HCT116 (cell line): ENCODE results near the gene ZNF236. TPM values are rescaled to one million over a fixed set of nuclear protein-coding genes. Genes with fewer than 3 reads are reported as not detected.

Experiments used
- ATAC-seq: fragments of 200-7000 bp; cut with Tn5 transposase; 2 replicates; pipeline ENCODE4 v1.9.1; 2020; ENCODE audit warnings: mild to moderate bottlenecking, moderate library complexity
- BruUV-seq: library from RNA; stranded (reverse); fragments of 400-500 nt; replicated peaks from 2 replicates; lab custom pipeline; 2021; lab: Mats Ljungman, UMichigan
- CTCF ChIA-PET: fragments of 300-600 bp; sonication (Branson Sonifier 250); formaldehyde crosslinking; loops from one replicate; lab custom pipeline; 2021; ENCODE audit warnings: antibody characterized with exemption; lab: Charles Lee
- POLR2A ChIA-PET: fragments of 300-600, 350-600 bp; sonication (Branson Sonifier 250); formaldehyde crosslinking; loops from one replicate; lab custom pipeline; 2021; ENCODE audit warnings: antibody characterized with exemption; lab: Charles Lee
- RAD21 ChIA-PET, 2 experiments: fragments of 300-600 bp; sonication (Branson Sonifier 250); formaldehyde crosslinking; loops; one replicate each; lab custom pipeline; 2023; ENCODE audit warnings: low total read pairs in 2 of 2; ENCODE audit not compliant: uncharacterized antibody in 2 of 2, unreplicated experiment in 2 of 2, low non-redundant PET in 1 of 2; lab: Charles Lee
- DNase-seq: peaks from one replicate; pipeline ENCODE4 v3.0.0-alpha.2; 2010; ENCODE audit warnings: low read depth, low spot score
- H2AFZ ChIP-seq: fragments of 200-600 bp; shearing (Covaris generic), sonication (generic); 2 replicates; pipeline ENCODE4 v1.6.1; 2017; ENCODE audit warnings: low read depth, mixed run types, mixed read lengths, antibody characterized with exemption, low read length; ENCODE audit not compliant: poor library complexity, severe bottlenecking
- H3K27ac ChIP-seq: 2 replicates; pipeline ENCODE4 v1.5.1; 2012; ENCODE audit warnings: low read depth, low read length
- H3K27me3 ChIP-seq: fragments of 200-600 bp; sonication (generic); 2 replicates; pipeline ENCODE4 v1.6.1; 2016; ENCODE audit warnings: mixed run types, low read length, mixed read lengths; ENCODE audit not compliant: insufficient read depth
- H3K36me3 ChIP-seq, 2 experiments: fragments of 200-500 bp in 1 of 2; fragments of 200-600 bp in 1 of 2; sonication (Bioruptor generic) in 1 of 2; sonication (generic) in 1 of 2; 2 replicates each; pipeline versions ENCODE4 v1.5.1 to v1.6.1; 2014 to 2016; ENCODE audit warnings: low read length in 2 of 2, inconsistent platforms in 1 of 2, mixed read lengths in 1 of 2, mixed run types in 1 of 2; ENCODE audit not compliant: insufficient read depth in 2 of 2, control insufficient read depth in 1 of 2
- H3K4me1 ChIP-seq, 2 experiments: fragments of 200-600 bp in 1 of 2; sonication (generic) in 1 of 2; 2 replicates each; pipeline versions ENCODE4 v1.5.1 to v1.6.1; 2012 to 2017; ENCODE audit warnings: low read length in 2 of 2, inconsistent platforms in 1 of 2, mild to moderate bottlenecking in 1 of 2, mixed read lengths in 1 of 2, mixed run types in 1 of 2, moderate library complexity in 1 of 2; ENCODE audit not compliant: insufficient read depth in 2 of 2, control insufficient read depth in 1 of 2
- H3K4me2 ChIP-seq: fragments of 200-600 bp; sonication (generic); 2 replicates; pipeline ENCODE4 v1.6.1; 2017; ENCODE audit warnings: mixed run types, low read length, mixed read lengths
- H3K4me3 ChIP-seq, 2 experiments: fragments of 200-600 bp in 1 of 2; sonication (generic) in 1 of 2; replicated peaks in 1 of 2; 2 replicates each; pipeline ENCODE4 v1.5.1; 2011 to 2016; ENCODE audit warnings: low read length in 2 of 2, control low read depth in 1 of 2, low read depth in 1 of 2, mild to moderate bottlenecking in 1 of 2, mixed read lengths in 1 of 2, mixed run types in 1 of 2
- H3K79me2 ChIP-seq: fragments of 200-600 bp; sonication (generic); 2 replicates; pipeline ENCODE4 v1.6.1; 2017; ENCODE audit warnings: mild to moderate bottlenecking, mixed run types, low read length, moderate library complexity, mixed read lengths; ENCODE audit not compliant: insufficient read depth
- H3K9ac ChIP-seq: fragments of 200-600 bp; sonication (generic); 2 replicates; pipeline ENCODE4 v1.6.1; 2016; ENCODE audit warnings: low read length, mixed read lengths
- H3K9me2 ChIP-seq: fragments of 200-600 bp; sonication (generic), shearing (Covaris generic); 2 replicates; pipeline ENCODE4 v1.6.1; 2017; ENCODE audit warnings: mixed run types, mild to moderate bottlenecking, moderate library complexity; ENCODE audit not compliant: insufficient read depth
- H3K9me3 ChIP-seq, 2 experiments: fragments of 200-500 bp in 1 of 2; fragments of 200-600 bp in 1 of 2; sonication (Bioruptor generic) in 1 of 2; sonication (generic) in 1 of 2; 2 replicates each; pipeline ENCODE4 v1.6.1; 2014 to 2017; ENCODE audit warnings: low read length in 2 of 2, mixed read lengths in 2 of 2, inconsistent platforms in 1 of 2, low read depth in 1 of 2, mild to moderate bottlenecking in 1 of 2, mixed run types in 1 of 2, moderate library complexity in 1 of 2; ENCODE audit not compliant: control insufficient read depth in 1 of 2, insufficient read depth in 1 of 2
- H4K20me1 ChIP-seq: fragments of 200-600 bp; sonication (generic), shearing (Covaris generic); 2 replicates; pipeline ENCODE4 v1.6.1; 2017; ENCODE audit warnings: mixed run types, mild to moderate bottlenecking, moderate library complexity; ENCODE audit not compliant: insufficient read depth
- CBX3 ChIP-seq: IDR thresholded peaks from 2 replicates; pipeline ENCODE4 v1.6.1; 2012; ENCODE audit warnings: low read depth
- CEBPB ChIP-seq: IDR thresholded peaks from 2 replicates; pipeline ENCODE4 v1.6.1; 2012; ENCODE audit warnings: low read depth
- CTCF ChIP-seq, 3 experiments: fragments of 200-600 bp in 1 of 3; sonication (generic) in 1 of 3; IDR thresholded peaks in 2 of 3; conservative IDR thresholded peaks in 1 of 3; 2 replicates each; pipeline ENCODE4 v1.5.1; 2012 to 2017; ENCODE audit warnings: low read depth in 2 of 3, low read length in 2 of 3, antibody characterized with exemption in 1 of 3, borderline replicate concordance in 1 of 3, control low read depth in 1 of 3, mild to moderate bottlenecking in 1 of 3, mixed read lengths in 1 of 3, mixed run types in 1 of 3, moderate library complexity in 1 of 3; ENCODE audit not compliant: insufficient read depth in 1 of 3
- EGR1 ChIP-seq: IDR thresholded peaks from 2 replicates; pipeline ENCODE4 v1.6.1; 2012; ENCODE audit warnings: low read depth
- ELF1 ChIP-seq: IDR thresholded peaks from 2 replicates; pipeline ENCODE4 v1.6.1; 2012; ENCODE audit warnings: low read depth, borderline replicate concordance
- EZH2 ChIP-seq: fragments of 200-600 bp; sonication (generic); IDR thresholded peaks from 2 replicates; pipeline ENCODE4 v1.6.1; 2017; ENCODE audit warnings: antibody characterized with exemption, mixed run types
- EZH2phosphoT487 ChIP-seq: fragments of 200-600 bp; IDR thresholded peaks from 2 replicates; pipeline ENCODE4 v1.6.1; 2018; ENCODE audit warnings: antibody characterized with exemption, borderline replicate concordance
- FOSL1 ChIP-seq: IDR thresholded peaks from 2 replicates; pipeline ENCODE4 v1.6.1; 2012; ENCODE audit warnings: low read depth
- JUND ChIP-seq: IDR thresholded peaks from 2 replicates; pipeline ENCODE4 v1.6.1; 2012
- POLR2A ChIP-seq: IDR thresholded peaks from 2 replicates; pipeline ENCODE4 v1.7.0; 2011; ENCODE audit warnings: borderline replicate concordance; ENCODE audit not compliant: insufficient read depth, insufficient read length; ENCODE audit errors: extremely low read depth
- POLR2AphosphoS5 ChIP-seq: IDR thresholded peaks from 2 replicates; pipeline ENCODE4 v1.6.1; 2011; ENCODE audit warnings: mild to moderate bottlenecking, low read depth, low read length, moderate library complexity
- RAD21 ChIP-seq: IDR thresholded peaks from 2 replicates; pipeline ENCODE4 v1.6.1; 2012; ENCODE audit warnings: low read depth, mild to moderate bottlenecking
- SIN3A ChIP-seq: IDR thresholded peaks from 2 replicates; pipeline ENCODE4 v1.6.1; 2012; ENCODE audit warnings: low read depth
- SP1 ChIP-seq: IDR thresholded peaks from 2 replicates; pipeline ENCODE4 v1.6.1; 2012; ENCODE audit warnings: low read depth
- TCF7L2 ChIP-seq: IDR thresholded peaks from 2 replicates; pipeline ENCODE4 v1.7.0; 2011; ENCODE audit warnings: borderline replicate concordance, inconsistent platforms; ENCODE audit not compliant: insufficient read depth, insufficient read length; ENCODE audit errors: extremely low read depth
- YY1 ChIP-seq: IDR thresholded peaks from 2 replicates; pipeline ENCODE4 v1.6.1; 2011; ENCODE audit warnings: low read length, low read depth, moderate library complexity, mild to moderate bottlenecking; ENCODE audit not compliant: insufficient replicate concordance; ENCODE audit errors: extremely low read depth
- ZFX ChIP-seq: fragments of 450-650 bp; IDR thresholded peaks from 2 replicates; pipeline ENCODE4 v1.6.1; 2017
- intact Hi-C: fragments of 100-400 bp; cut with micrococcal nuclease; formaldehyde crosslinking; loops from 2 replicates; pipeline ENCODE4 v1.10.0; 2022
- total RNA-seq: library from RNA; stranded (reverse); gene quantifications from one replicate; pipeline ENCODE4 v1.2.1, GENCODE V29; 2021; ENCODE audit not compliant: unreplicated experiment
- TF ChIP-seq, protein P1 (sequence below): IDR thresholded peaks from 2 replicates; pipeline ENCODE4 v1.6.1; 2012
- TF ChIP-seq, protein P2 (sequence below): IDR thresholded peaks from 2 replicates; pipeline ENCODE4 v1.6.1; 2012

The ZNF236 gene
- total RNA-seq, 1 experiment from 2014 or later, result 15.0 TPM

GRCh38 chr18:76911440-76911839 lies 89.1 kb downstream of the ZNF236 start:
- TF ChIP-seq FOSL1 (no peak), TCF7L2 (no peak), POLR2AphosphoS5 (no peak)
- TF ChIP-seq, all 23 proteins: peak for 0
- Histone ChIP-seq H3K27ac (no peak overlapping the region), H3K9me3 (no peaks in the 10 kb centered on the region), H3K27me3 (no peaks in the 10 kb centered on the region), H3K9me2 (no peaks in the 10 kb centered on the region), H2AFZ (no peak overlapping the region), H3K4me2 (no peak overlapping the region), H3K36me3 (peaks cover 5 to 16% of the 10 kb centered on the region in 2 experiments; a peak in 1 of 4 replicates), H4K20me1 (no peaks in the 10 kb centered on the region), H3K4me1 (no peaks in the 10 kb centered on the region), H3K79me2 (no peaks in the 10 kb centered on the region), H3K9ac (no peak overlapping the region), H3K4me3 (no peak overlapping the region)
- DNase-seq, result no peak
- ChIA-PET RAD21 (no interaction called here), POLR2A (no interaction called here), CTCF (no interaction called here)
- intact Hi-C loops, result no loop called here
- no peak for ATAC-seq
- BruUV-seq, result no TSS peak

- no peak for DNase-seq
- Histone ChIP-seq H3K4me1 (no peaks in the 10 kb centered on the region), H4K20me1 (no peaks in the 10 kb centered on the region), H3K9ac (no peak overlapping the region), H2AFZ (no peak overlapping the region), H3K27me3 (no peaks in the 10 kb centered on the region), H3K36me3 (peaks cover 5 to 16% of the 10 kb centered on the region in 2 experiments; a peak in 2 of 4 replicates), H3K27ac (no peak overlapping the region), H3K4me2 (no peak overlapping the region), H3K9me2 (no peaks in the 10 kb centered on the region), H3K9me3 (no peaks in the 10 kb centered on the region), H3K4me3 (no peak overlapping the region), H3K79me2 (no peaks in the 10 kb centered on the region)
- POLR2A ChIA-PET, result no interaction called here
- BruUV-seq, result no TSS peak
- CTCF ChIA-PET, result interaction anchor here (1.5 kb wide), 1 partner anchor 10 kb away, joined by 3 read pairs; no protein-coding TSS in a partner anchor
- intact Hi-C loops, result no loop called here
- RAD21 ChIA-PET, result no interaction called here
- no peak for ATAC-seq
- TF ChIP-seq, protein P1, sequence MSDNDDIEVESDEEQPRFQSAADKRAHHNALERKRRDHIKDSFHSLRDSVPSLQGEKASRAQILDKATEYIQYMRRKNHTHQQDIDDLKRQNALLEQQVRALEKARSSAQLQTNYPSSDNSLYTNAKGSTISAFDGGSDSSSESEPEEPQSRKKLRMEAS, result no peak
- TF ChIP-seq POLR2A (no peak), EZH2 (no peak), RAD21 (no peak), CEBPB (no peak), CBX3 (no peak), SP1 (no peak), ELF1 (no peak), EGR1 (no peak), CTCF (IDR thresholded peaks at IDR 0.05 in 2 of 3, conservative IDR thresholded peaks at IDR 0.05 in 1 of 3; ENCODE audit: borderline replicate concordance in 1 of 3, insufficient read depth in 1 of 3, low read depth in 2 of 3, low read length in 2 of 3) (no peak), JUND (no peak), TCF7L2 (no peak), SIN3A (no peak), YY1 (no peak), ZFX (no peak), EZH2phosphoT487 (no peak)
- TF ChIP-seq, protein P2, sequence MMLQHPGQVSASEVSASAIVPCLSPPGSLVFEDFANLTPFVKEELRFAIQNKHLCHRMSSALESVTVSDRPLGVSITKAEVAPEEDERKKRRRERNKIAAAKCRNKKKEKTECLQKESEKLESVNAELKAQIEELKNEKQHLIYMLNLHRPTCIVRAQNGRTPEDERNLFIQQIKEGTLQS, result no peak
These were observed 91.2 kb downstream of the ZNF236 start for GRCh38 chr18:76913583-76913982.
